NCI-H2107 treated with DMSO at 0.1 percent for 48 hours (cell line): ENCODE measurements around the gene YWHAE.
"Not testable (repeated sequence)": the region's sequence is repeated elsewhere in the genome, so short reads cannot be mapped to it uniquely, and the experiment has no call there.

ENCODE experiments used
- DNase-seq: peaks from one replicate; lab custom pipeline; 2025; ENCODE audit not compliant: unreplicated experiment; lab: John Stamatoyannopoulos, UW

YWHAE gene

GRCh38 chr17:1413281-1413791, 13.3 kb upstream of the YWHAE start:
- no peak for DNase-seq

- no peak for DNase-seq
These were observed 12.4 kb upstream of the YWHAE start for GRCh38 chr17:1412185-1413110.

- DNase-seq = no peak
These were observed 2.2 kb upstream of the YWHAE start for GRCh38 chr17:1402262-1402586.

GRCh38 chr17:1398931-1399678, 917 bp downstream of the YWHAE start:
- no peak for DNase-seq

GRCh38 chr17:1398028-1398427, 2.0 kb downstream of the YWHAE start:
- DNase-seq = no peak

- not testable (repeated sequence) for DNase-seq
These were observed 4.0 kb downstream of the YWHAE start for GRCh38 chr17:1395876-1396665.

- DNase-seq = no peak
These were observed 8.4 kb downstream of the YWHAE start for GRCh38 chr17:1391577-1391976.

GRCh38 chr17:1390432-1391367, 9.3 kb downstream of the YWHAE start:
- no peak for DNase-seq

GRCh38 chr17:1387490-1388227, 12.4 kb downstream of the YWHAE start:
- not testable (repeated sequence) for DNase-seq

- not testable (repeated sequence) for DNase-seq
These were observed 13.3 kb downstream of the YWHAE start for GRCh38 chr17:1386675-1387190.

- DNase-seq = no peak
These were observed 13.8 kb downstream of the YWHAE start for GRCh38 chr17:1386265-1386664.

GRCh38 chr17:1385861-1386260, 14.2 kb downstream of the YWHAE start:
- DNase-seq = no peak

- DNase-seq = no peak
These were observed 15.1 kb downstream of the YWHAE start for GRCh38 chr17:1384905-1385435.

- DNase-seq = no peak
These were observed 20.1 kb downstream of the YWHAE start for GRCh38 chr17:1379930-1380313.

GRCh38 chr17:1379208-1379929, 20.7 kb downstream of the YWHAE start:
- DNase-seq = no peak

GRCh38 chr17:1378476-1378860, 21.6 kb downstream of the YWHAE start:
- DNase-seq = not testable (repeated sequence)

- DNase-seq = no peak
These were observed 22.7 kb downstream of the YWHAE start for GRCh38 chr17:1377334-1377733.

- no peak for DNase-seq
These were observed 24.0 kb downstream of the YWHAE start for GRCh38 chr17:1376061-1376460.
